K562 (cell line): ENCODE results near the gene USP7. TPM values are rescaled to one million over a fixed set of nuclear protein-coding genes. Genes with fewer than 3 reads are reported as not detected.

Experiments
- ATAC-seq: fragments of 200-7000 bp; cut with Tn5 transposase; 3 replicates; pipeline ENCODE4 v1.9.1; 2020; ENCODE audit warnings: moderate library complexity
- BruUV-seq: library from RNA; stranded (reverse); fragments of 400-500 nt; replicated peaks from 2 replicates; lab custom pipeline; 2021; lab: Mats Ljungman, UMichigan
- CTCF ChIA-PET: fragments of 300-600 bp; formaldehyde crosslinking; extraction: SDS; loops from one replicate; lab custom pipeline; 2021; ENCODE audit warnings: low intra/inter-chr PET ratio; lab: Yijun Ruan, JAX
- POLR2A ChIA-PET: fragments of 300-600, 350-650 bp; sonication (Branson Sonifier 250); formaldehyde crosslinking; extraction: SDS; loops from one replicate; lab custom pipeline; 2021; ENCODE audit warnings: antibody characterized with exemption, inconsistent platforms; lab: Yijun Ruan, JAX
- DNase-seq, 4 experiments: peaks; one replicate each; pipeline versions ENCODE4 v3.0.0 to v3.0.0-alpha.2; 2011 to 2018; ENCODE audit warnings: low spot score in 3 of 4, mixed read lengths in 3 of 4; ENCODE audit errors: extremely low read depth in 1 of 4
- FAIRE-seq: peaks from 2 replicates; lab custom pipeline; 2011; peaks lifted over from hg19 to GRCh38; lab: Jason Lieb, UNC
- H2AFZ ChIP-seq: 2 replicates; pipeline ENCODE4 v1.6.0; 2011; ENCODE audit warnings: low read depth, low read length, control low read depth, inconsistent platforms
- H3K27ac ChIP-seq: fragments of 200-600 bp; 3 replicates; pipeline ENCODE4 v1.8.0; 2011; ENCODE audit warnings: low read depth, mild to moderate bottlenecking, control low read depth, inconsistent platforms, low read length, moderate library complexity, mixed read lengths; ENCODE audit errors: extremely low read depth
- H3K27me3 ChIP-seq, 2 experiments: fragments of 300-600 bp in 1 of 2; 2 replicates in 1 of 2; 3 replicates in 1 of 2; pipeline versions ENCODE4 v1.6.0 to v1.8.0; 2011; ENCODE audit warnings: inconsistent platforms in 2 of 2, low read length in 2 of 2, mild to moderate bottlenecking in 1 of 2, mixed read lengths in 1 of 2, moderate library complexity in 1 of 2; ENCODE audit not compliant: control insufficient read depth in 2 of 2, insufficient read depth in 2 of 2
- H3K36me3 ChIP-seq: fragments of 300-600 bp; 3 replicates; pipeline ENCODE4 v1.8.0; 2011; ENCODE audit warnings: mild to moderate bottlenecking, low read length, inconsistent platforms; ENCODE audit not compliant: control insufficient read depth, insufficient read depth
- H3K4me1 ChIP-seq, 2 experiments: fragments of 200-600 bp in 1 of 2; replicated peaks in 1 of 2; 2 replicates in 1 of 2; 3 replicates in 1 of 2; pipeline versions ENCODE4 v1.5.1 to v1.8.0; 2011; ENCODE audit warnings: inconsistent platforms in 2 of 2, low read length in 2 of 2, mild to moderate bottlenecking in 1 of 2, mixed read lengths in 1 of 2, moderate library complexity in 1 of 2; ENCODE audit not compliant: control insufficient read depth in 2 of 2, insufficient read depth in 2 of 2
- H3K4me2 ChIP-seq: 2 replicates; pipeline ENCODE4 v1.6.1; 2011; ENCODE audit warnings: low read length, control low read depth, inconsistent platforms, mixed read lengths; ENCODE audit not compliant: insufficient read depth
- H3K4me3 ChIP-seq: fragments of 200-600 bp; sonication (generic), shearing (Covaris generic); 2 replicates; pipeline ENCODE4 v1.5.1; 2016; ENCODE audit warnings: control low read depth, inconsistent platforms
- H3K79me2 ChIP-seq: fragments of 200-600 bp; 3 replicates; pipeline ENCODE4 v1.8.0; 2011; ENCODE audit warnings: low read length, inconsistent platforms; ENCODE audit not compliant: control insufficient read depth, insufficient read depth
- H3K9ac ChIP-seq, 2 experiments: 2 replicates each; pipeline versions ENCODE4 v1.6.0 to v1.6.1; 2011; ENCODE audit warnings: low read depth in 2 of 2, low read length in 2 of 2, control low read depth in 1 of 2, inconsistent platforms in 1 of 2, mild to moderate bottlenecking in 1 of 2, mixed read lengths in 1 of 2; ENCODE audit not compliant: insufficient read depth in 1 of 2
- H3K9me1 ChIP-seq: one replicate; pipeline ENCODE4 v1.6.0; 2011; ENCODE audit warnings: inconsistent platforms, mild to moderate bottlenecking, low read length, moderate library complexity; ENCODE audit not compliant: control insufficient read depth, insufficient read depth
- H3K9me3 ChIP-seq: replicated peaks from 2 replicates; pipeline ENCODE4 v1.5.1; 2011; ENCODE audit warnings: low read depth, low read length, inconsistent platforms; ENCODE audit not compliant: control insufficient read depth, insufficient read depth
- H4K20me1 ChIP-seq: replicated peaks from 2 replicates; pipeline ENCODE4 v1.6.1; 2011; ENCODE audit warnings: low read length, inconsistent platforms, mixed read lengths; ENCODE audit not compliant: control insufficient read depth, insufficient read depth
- CHCHD3 ChIP-seq: fragments of 250-450 bp; sonication (Bioruptor Pico); IDR thresholded peaks from 2 replicates; pipeline ENCODE4 v2.1.2; 2022; ENCODE audit warnings: mild to moderate bottlenecking
- ESRRB ChIP-seq: fragments of 250-450 bp; sonication (Bioruptor Pico); IDR thresholded peaks from 2 replicates; pipeline ENCODE4 v1.5.0; 2020; ENCODE audit warnings: mild to moderate bottlenecking, moderate library complexity, borderline replicate concordance
- HOXB6 ChIP-seq: fragments of 250-450 bp; sonication (Bioruptor Pico); IDR thresholded peaks from 2 replicates; pipeline ENCODE4 v1.5.1; 2022; ENCODE audit warnings: mild to moderate bottlenecking, borderline replicate concordance
- JUND ChIP-seq, 2 experiments: IDR thresholded peaks; 2 replicates in 1 of 2; 3 replicates in 1 of 2; pipeline ENCODE4 v1.6.1; 2011; ENCODE audit warnings: borderline replicate concordance in 2 of 2, low read depth in 2 of 2, low read length in 2 of 2, improper control_type of control experiment in 1 of 2, missing biosample characterization in 1 of 2, missing genetic modification characterization in 1 of 2, missing genetic modification reagents in 1 of 2
- MAZ ChIP-seq, 2 experiments: fragments of 450-650 bp in 1 of 2; sonication (generic) in 1 of 2; formaldehyde crosslinking; IDR thresholded peaks in 1 of 2; conservative IDR thresholded peaks in 1 of 2; 2 replicates each; pipeline versions ENCODE4 v1.4.0 to v1.5.0; 2020; ENCODE audit warnings: mild to moderate bottlenecking in 1 of 2, missing genetic modification reagents in 1 of 2
- NBN ChIP-seq: fragments of 450-650 bp; IDR thresholded peaks from 2 replicates; pipeline ENCODE4 v1.6.1; 2016; ENCODE audit warnings: low read depth, mild to moderate bottlenecking
- NCOR1 ChIP-seq: fragments of 450-650 bp; IDR thresholded peaks from 2 replicates; pipeline ENCODE4 v1.6.1; 2016; ENCODE audit warnings: mild to moderate bottlenecking, moderate library complexity
- RFX7 ChIP-seq: fragments of 250-450 bp; sonication (Bioruptor Pico); IDR thresholded peaks from 2 replicates; pipeline ENCODE4 v1.5.1; 2021; ENCODE audit warnings: mild to moderate bottlenecking
- SLC30A9 ChIP-seq: fragments of 250-450 bp; sonication (Bioruptor Pico); IDR thresholded peaks from 2 replicates; pipeline ENCODE4 v1.8.0; 2022; ENCODE audit warnings: mild to moderate bottlenecking, moderate library complexity
- SMAD2 ChIP-seq: fragments of 150-350 bp; IDR thresholded peaks from 2 replicates; pipeline ENCODE4 v1.6.1; 2014; ENCODE audit warnings: low read depth, mild to moderate bottlenecking, low read length
- TSC22D4 ChIP-seq: fragments of 450-650 bp; IDR thresholded peaks from 2 replicates; pipeline ENCODE4 v1.6.1; 2016; ENCODE audit warnings: missing genetic modification characterization, missing biosample characterization, control low read depth
- ZFP30 ChIP-seq: fragments of 250-450 bp; sonication (Bioruptor Pico); IDR thresholded peaks from 2 replicates; pipeline ENCODE4 v1.8.0; 2022; ENCODE audit warnings: moderate library complexity, mild to moderate bottlenecking, inconsistent platforms, borderline replicate concordance
- WGBS: fragments of 100-300 bp; shearing (Covaris generic); methylation state at CpG from one replicate; pipeline ENCODE4 v1.1.6; 2016; ENCODE audit warnings: low coverage, mixed read lengths; ENCODE audit not compliant: insufficient coverage; ENCODE audit errors: missing lambda C conversion rate; 5-methylcytosine and 5-hydroxymethylcytosine counted together
- in situ Hi-C: fragments of 300-500 bp; cut with MboI; formaldehyde crosslinking; loops from 4 replicates; pipeline ENCODE4 v1.15.0; 2018; ENCODE audit warnings: inconsistent platforms, mixed read lengths
- intact Hi-C: fragments of 100-400 bp; cut with micrococcal nuclease; formaldehyde crosslinking; loops from 2 replicates; pipeline ENCODE4 v1.14.2; 2022
- polyA plus RNA-seq, 8 experiments: library from polyadenylated mRNA; depleted of rRNA in 4 of 8; stranded (reverse) in 5 of 8; unstranded in 3 of 8; fragments of >200 nt; fragmentation: Nextera tagmentation in 2 of 8; fragmentation: Illumina TruSeq in 1 of 8; extraction: Ambion mirVana in 2 of 8; extraction: Trizol in 1 of 8; gene quantifications; 2 replicates each; pipeline versions ENCODE4 v1.2.1 to v1.2.3, GENCODE V29; 2011 to 2014; ENCODE audit warnings: inconsistent platforms in 1 of 8, missing spikeins in 1 of 8
- total RNA-seq, 7 experiments: library from RNA; depleted of rRNA in 6 of 7; stranded (reverse); fragments of >200 nt in 6 of 7; fragmentation: Illumina TruSeq in 2 of 7; extraction: Trizol in 2 of 7; gene quantifications; 2 replicates each; pipeline versions ENCODE4 v1.2.1 to v1.2.3, GENCODE V29; 2011 to 2021; ENCODE audit warnings: low replicate concordance in 1 of 7
- TF ChIP-seq, protein P1 (sequence below), 2 experiments: fragments of 450-650 bp in 1 of 2; sonication (generic) in 1 of 2; formaldehyde crosslinking in 1 of 2; IDR thresholded peaks in 1 of 2; conservative IDR thresholded peaks in 1 of 2; 2 replicates each; pipeline versions ENCODE4 v1.6.1 to v1.8.1; 2016 to 2023; ENCODE audit warnings: mild to moderate bottlenecking in 2 of 2, moderate library complexity in 2 of 2, inconsistent platforms in 1 of 2, missing genetic modification reagents in 1 of 2
- TF ChIP-seq, protein P2 (sequence below): sonication (generic); formaldehyde crosslinking; IDR thresholded peaks from 2 replicates; pipeline ENCODE4 v1.4.0; 2020; ENCODE audit warnings: mild to moderate bottlenecking, missing genetic modification reagents
- TF ChIP-seq, protein P3 (sequence below): IDR thresholded peaks from 3 replicates; pipeline ENCODE4 v1.6.1; 2011; ENCODE audit warnings: borderline replicate concordance, mild to moderate bottlenecking, moderate library complexity; ENCODE audit not compliant: insufficient read length; ENCODE audit errors: extremely low read depth

USP7 gene
- total and polyA plus RNA-seq, 9 of the 15 experiments (the other 6 are each of a cell fraction or from before 2014, with no cell fraction given), result 17.1 to 145 (median 57.9) TPM

DNA sequence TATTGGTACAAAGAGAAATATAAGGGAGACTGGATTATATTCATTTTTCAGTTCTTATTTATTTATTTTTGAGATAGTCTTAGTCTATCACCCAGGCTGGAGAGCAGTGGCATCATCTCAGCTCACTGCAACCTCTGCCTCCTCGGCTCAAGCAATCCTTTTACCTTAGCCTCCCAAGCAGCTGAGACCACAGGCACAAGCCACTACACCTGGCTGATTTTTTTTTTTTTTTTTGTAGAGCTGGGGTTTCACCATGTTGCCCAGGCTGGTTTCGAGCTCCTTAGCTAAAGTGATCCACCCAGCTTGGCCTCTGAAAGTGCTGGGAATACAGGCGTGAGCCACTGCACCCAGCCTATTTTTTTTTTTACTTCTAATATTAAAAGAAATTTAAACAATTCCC lies 40.1 kb upstream of the USP7 start:
- BruUV-seq, result no TSS peak
- no peaks in the 10 kb centered on the region for H3K79me2 ChIP-seq
- TF ChIP-seq CHCHD3 (no peak), SMAD2 (no peak), JUND (IDR thresholded peaks at IDR 0.05; ENCODE audit: borderline replicate concordance, low read depth, low read length) (no peak), JUND (tag; IDR thresholded peaks at IDR 0.05; ENCODE audit: borderline replicate concordance, low read depth, low read length) (no peak), NBN (no peak), MAZ (CRISPR knock-in tag; conservative IDR thresholded peaks at IDR 0.05 in 1 of 2, IDR thresholded peaks at IDR 0.05 in 1 of 2) (no peak), SLC30A9 (no peak), RFX7 (CRISPR knock-in tag) (no peak), ESRRB (CRISPR knock-in tag) (no peak), TSC22D4 (tag) (no peak), ZFP30 (no peak), HOXB6 (CRISPR knock-in tag) (no peak), NCOR1 (no peak)
- TF ChIP-seq, protein P1, sequence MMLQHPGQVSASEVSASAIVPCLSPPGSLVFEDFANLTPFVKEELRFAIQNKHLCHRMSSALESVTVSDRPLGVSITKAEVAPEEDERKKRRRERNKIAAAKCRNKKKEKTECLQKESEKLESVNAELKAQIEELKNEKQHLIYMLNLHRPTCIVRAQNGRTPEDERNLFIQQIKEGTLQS (IDR thresholded peaks at IDR 0.05), result no peak
- TF ChIP-seq, protein P1 (CRISPR knock-in tag; conservative IDR thresholded peaks at IDR 0.05), result no peak
- TF ChIP-seq, protein P2, sequence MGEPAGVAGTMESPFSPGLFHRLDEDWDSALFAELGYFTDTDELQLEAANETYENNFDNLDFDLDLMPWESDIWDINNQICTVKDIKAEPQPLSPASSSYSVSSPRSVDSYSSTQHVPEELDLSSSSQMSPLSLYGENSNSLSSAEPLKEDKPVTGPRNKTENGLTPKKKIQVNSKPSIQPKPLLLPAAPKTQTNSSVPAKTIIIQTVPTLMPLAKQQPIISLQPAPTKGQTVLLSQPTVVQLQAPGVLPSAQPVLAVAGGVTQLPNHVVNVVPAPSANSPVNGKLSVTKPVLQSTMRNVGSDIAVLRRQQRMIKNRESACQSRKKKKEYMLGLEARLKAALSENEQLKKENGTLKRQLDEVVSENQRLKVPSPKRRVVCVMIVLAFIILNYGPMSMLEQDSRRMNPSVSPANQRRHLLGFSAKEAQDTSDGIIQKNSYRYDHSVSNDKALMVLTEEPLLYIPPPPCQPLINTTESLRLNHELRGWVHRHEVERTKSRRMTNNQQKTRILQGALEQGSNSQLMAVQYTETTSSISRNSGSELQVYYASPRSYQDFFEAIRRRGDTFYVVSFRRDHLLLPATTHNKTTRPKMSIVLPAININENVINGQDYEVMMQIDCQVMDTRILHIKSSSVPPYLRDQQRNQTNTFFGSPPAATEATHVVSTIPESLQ, result no peak
- TF ChIP-seq, protein P3, sequence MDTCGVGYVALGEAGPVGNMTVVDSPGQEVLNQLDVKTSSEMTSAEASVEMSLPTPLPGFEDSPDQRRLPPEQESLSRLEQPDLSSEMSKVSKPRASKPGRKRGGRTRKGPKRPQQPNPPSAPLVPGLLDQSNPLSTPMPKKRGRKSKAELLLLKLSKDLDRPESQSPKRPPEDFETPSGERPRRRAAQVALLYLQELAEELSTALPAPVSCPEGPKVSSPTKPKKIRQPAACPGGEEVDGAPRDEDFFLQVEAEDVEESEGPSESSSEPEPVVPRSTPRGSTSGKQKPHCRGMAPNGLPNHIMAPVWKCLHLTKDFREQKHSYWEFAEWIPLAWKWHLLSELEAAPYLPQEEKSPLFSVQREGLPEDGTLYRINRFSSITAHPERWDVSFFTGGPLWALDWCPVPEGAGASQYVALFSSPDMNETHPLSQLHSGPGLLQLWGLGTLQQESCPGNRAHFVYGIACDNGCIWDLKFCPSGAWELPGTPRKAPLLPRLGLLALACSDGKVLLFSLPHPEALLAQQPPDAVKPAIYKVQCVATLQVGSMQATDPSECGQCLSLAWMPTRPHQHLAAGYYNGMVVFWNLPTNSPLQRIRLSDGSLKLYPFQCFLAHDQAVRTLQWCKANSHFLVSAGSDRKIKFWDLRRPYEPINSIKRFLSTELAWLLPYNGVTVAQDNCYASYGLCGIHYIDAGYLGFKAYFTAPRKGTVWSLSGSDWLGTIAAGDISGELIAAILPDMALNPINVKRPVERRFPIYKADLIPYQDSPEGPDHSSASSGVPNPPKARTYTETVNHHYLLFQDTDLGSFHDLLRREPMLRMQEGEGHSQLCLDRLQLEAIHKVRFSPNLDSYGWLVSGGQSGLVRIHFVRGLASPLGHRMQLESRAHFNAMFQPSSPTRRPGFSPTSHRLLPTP, result no peak

More for the DNA sequence above, 40.1 kb upstream of the USP7 start:
- no peak overlapping the region for H3K9ac ChIP-seq
- CTCF ChIA-PET, result no interaction called here
- 0% methylated on average over 1 of the region's 3 CpGs for WGBS
- no peaks in the 10 kb centered on the region for H3K27me3 ChIP-seq
- no peak overlapping the region for H3K27ac ChIP-seq
- ATAC-seq (no peak), FAIRE-seq (no peak), DNase-seq (no peak)
- H3K4me3 ChIP-seq, result no peak overlapping the region
- no peaks in the 10 kb centered on the region for H3K9me1 ChIP-seq
- no peaks in the 10 kb centered on the region for H3K36me3 ChIP-seq
- in situ Hi-C loops (no loop called here), intact Hi-C loops (loop anchor here (10.0 kb wide), 1 partner anchor 69 kb away; no protein-coding TSS in a partner anchor)
- H3K4me1 ChIP-seq, result peaks cover 7 to 12% of the 10 kb centered on the region in 2 experiments; a peak in 3 of 5 replicates
- no peak overlapping the region for H3K4me2 ChIP-seq
- H2AFZ ChIP-seq, result no peak overlapping the region
- POLR2A ChIA-PET, result interaction anchor here (0.7 kb wide), 2 partner anchors 36 to 56 kb away, joined by 3 to 4 read pairs; no protein-coding TSS in a partner anchor
- no peaks in the 10 kb centered on the region for H4K20me1 ChIP-seq
- H3K9me3 ChIP-seq, result no peaks in the 10 kb centered on the region
